ENCODE measurements around the gene TRIM34.

DNA sequence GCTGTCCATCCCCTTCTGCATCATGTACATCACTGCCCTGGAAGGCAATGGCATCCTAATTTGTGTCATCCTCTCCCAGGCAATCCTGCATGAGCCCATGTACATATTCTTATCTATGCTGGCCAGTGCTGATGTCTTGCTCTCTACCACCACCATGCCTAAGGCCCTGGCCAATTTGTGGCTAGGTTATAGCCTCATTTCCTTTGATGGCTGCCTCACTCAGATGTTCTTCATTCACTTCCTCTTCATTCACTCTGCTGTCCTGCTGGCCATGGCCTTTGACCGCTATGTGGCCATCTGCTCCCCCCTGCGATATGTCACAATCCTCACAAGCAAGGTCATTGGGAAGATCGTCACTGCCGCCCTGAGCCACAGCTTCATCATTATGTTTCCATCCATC is 43.8 kb upstream of the TRIM34 start:
- TF ChIP-seq CTCF (IDR thresholded peaks at IDR 0.05) = no peak
- TF ChIP-seq POLR2A (IDR thresholded peaks at IDR 0.05) = no peak
- TF ChIP-seq POLR2AphosphoS5 (IDR thresholded peaks at IDR 0.05) = no peak
- TF ChIP-seq EP300 (IDR thresholded peaks at IDR 0.05; ENCODE audit: low read depth) = no peak

Measured in transverse colon (tissue), 4 donors.